A673 (cell line): ENCODE data around the gene IDUA. TPM values are rescaled to one million over a fixed set of nuclear protein-coding genes. Genes with fewer than 3 reads are reported as not detected.

Source experiments
- BruUV-seq: library from RNA; stranded (reverse); fragments of 400-500 nt; replicated peaks from 2 replicates; lab custom pipeline; 2021; lab: Mats Ljungman, UMichigan
- CTCF ChIA-PET: fragments of 300-600 bp; sonication (Branson Sonifier 250); formaldehyde crosslinking; loops from one replicate; lab custom pipeline; 2022; ENCODE audit warnings: antibody characterized with exemption; lab: Charles Lee
- POLR2A ChIA-PET: fragments of 300-600 bp; sonication (Branson Sonifier 250); formaldehyde crosslinking; loops from one replicate; lab custom pipeline; 2022; ENCODE audit warnings: antibody characterized with exemption; ENCODE audit not compliant: low non-redundant PET; lab: Charles Lee
- DNase-seq: peaks from one replicate; pipeline ENCODE4 v3.0.0-alpha.2; 2015; ENCODE audit warnings: low spot score
- H3K27ac ChIP-seq: fragments of 200-600 bp; sonication (generic); 2 replicates; pipeline ENCODE4 v1.5.1; 2016; ENCODE audit warnings: mixed run types, low read depth, mild to moderate bottlenecking, mixed read lengths, antibody characterized with exemption, low read length; ENCODE audit not compliant: poor library complexity, severe bottlenecking
- H3K27me3 ChIP-seq: fragments of 200-600 bp; sonication (generic); replicated peaks from 2 replicates; pipeline ENCODE4 v1.6.1; 2017; ENCODE audit warnings: mixed run types, low read depth, mild to moderate bottlenecking, mixed read lengths, antibody characterized with exemption, low read length; ENCODE audit not compliant: insufficient read depth, poor library complexity
- H3K36me3 ChIP-seq: fragments of 200-600 bp; sonication (generic); 2 replicates; pipeline ENCODE4 v1.6.1; 2016; ENCODE audit warnings: mixed run types, mild to moderate bottlenecking, mixed read lengths, antibody characterized with exemption, low read length; ENCODE audit not compliant: insufficient read depth, poor library complexity, severe bottlenecking
- H3K4me1 ChIP-seq: fragments of 200-600 bp; sonication (generic); 2 replicates; pipeline ENCODE4 v1.6.1; 2017; ENCODE audit warnings: mixed run types, mild to moderate bottlenecking, mixed read lengths, antibody characterized with exemption, low read length; ENCODE audit not compliant: insufficient read depth, poor library complexity, severe bottlenecking
- H3K4me3 ChIP-seq: fragments of 200-600 bp; sonication (generic); 2 replicates; pipeline ENCODE4 v1.5.1; 2016; ENCODE audit warnings: low read depth, mixed run types, mild to moderate bottlenecking, mixed read lengths, low read length; ENCODE audit not compliant: poor library complexity, severe bottlenecking
- H3K9me3 ChIP-seq: fragments of 200-600 bp; sonication (generic); 2 replicates; pipeline ENCODE4 v1.6.1; 2016; ENCODE audit warnings: mixed run types, low read depth, mild to moderate bottlenecking, mixed read lengths, antibody characterized with exemption, low read length; ENCODE audit not compliant: poor library complexity, severe bottlenecking
- CTCF ChIP-seq: fragments of 300-800, 200-600 bp; sonication (generic); conservative IDR thresholded peaks from 2 replicates; pipeline ENCODE4 v1.5.1; 2017; ENCODE audit warnings: low read depth, mild to moderate bottlenecking, antibody characterized with exemption, low read length, moderate library complexity, mixed read lengths
- EZH2 ChIP-seq: fragments of 200-600 bp; sonication (generic); IDR thresholded peaks from 2 replicates; pipeline ENCODE4 v1.6.1; 2017; ENCODE audit warnings: borderline replicate concordance, low read depth, mild to moderate bottlenecking, mixed read lengths, antibody characterized with exemption, low read length; ENCODE audit not compliant: poor library complexity, severe bottlenecking
- intact Hi-C: fragments of 100-400 bp; cut with micrococcal nuclease; formaldehyde crosslinking; loops from one replicate; pipeline ENCODE4 v1.10.0; 2022; ENCODE audit not compliant: unreplicated experiment
- total RNA-seq: library from RNA; stranded (reverse); gene quantifications from 2 replicates; pipeline ENCODE4 v1.2.3, GENCODE V29; 2021

Gene IDUA
- total RNA-seq, 1 experiment from 2014 or later, result 12.3 TPM

- DNase-seq, result no peak
- TF ChIP-seq CTCF (no peak), EZH2 (peak; percentile 92)
- H3K36me3 ChIP-seq, result no peaks in the 10 kb centered on the region
- intact Hi-C loops, result no loop called here
- peaks cover 91% of the 10 kb centered on the region for H3K27me3 ChIP-seq
- peaks cover 9% of the 10 kb centered on the region for H3K4me1 ChIP-seq
- no peak overlapping the region for H3K4me3 ChIP-seq
- ChIA-PET POLR2A (no interaction called here), CTCF (no interaction called here)
- no peaks in the 10 kb centered on the region for H3K9me3 ChIP-seq
- no TSS peak for BruUV-seq
- no peak overlapping the region for H3K27ac ChIP-seq
Measured at GRCh38 chr4:1002631-1003251, 15.9 kb downstream of the IDUA start.

- Histone ChIP-seq H3K4me1 (peaks cover 8% of the 10 kb centered on the region), H3K4me3 (no peak overlapping the region), H3K36me3 (no peaks in the 10 kb centered on the region), H3K27ac (no peak overlapping the region), H3K9me3 (no peaks in the 10 kb centered on the region), H3K27me3 (peaks cover 91% of the 10 kb centered on the region)
- TF ChIP-seq EZH2 (peak; percentile 47), CTCF (no peak)
- DNase-seq, result no peak
- ChIA-PET CTCF (no interaction called here), POLR2A (no interaction called here)
- BruUV-seq, result no TSS peak
- intact Hi-C loops, result no loop called here
Measured at GRCh38 chr4:1003271-1004070, 16.6 kb downstream of the IDUA start.

GRCh38 chr4:1004071-1004418 is 17.2 kb downstream of the IDUA start:
- Histone ChIP-seq H3K27me3 (peaks cover 92% of the 10 kb centered on the region), H3K36me3 (no peaks in the 10 kb centered on the region), H3K27ac (no peak overlapping the region), H3K4me3 (no peak overlapping the region), H3K4me1 (peaks cover 8% of the 10 kb centered on the region), H3K9me3 (no peaks in the 10 kb centered on the region)
- DNase-seq, result no peak
- ChIA-PET CTCF (no interaction called here), POLR2A (no interaction called here)
- TF ChIP-seq CTCF, result no peak
- no peak for TF ChIP-seq EZH2
- BruUV-seq, result no TSS peak
- intact Hi-C loops, result no loop called here
